ENCODE results near the gene PKD1L1. TPM values are rescaled to one million over a fixed set of nuclear protein-coding genes. Genes with fewer than 3 reads are reported as not detected.
A peak's percentile ranks its signal among the peaks of the same experiment; 100 is the strongest.

PKD1L1 gene
- total RNA-seq, 1 experiment from 2014 or later, result 0.07 TPM

- TF ChIP-seq ZNF532 (CRISPR knock-in tag; IDR thresholded peaks at IDR 0.05; ENCODE audit: borderline replicate concordance) (no peak), GTF2I (CRISPR knock-in tag; conservative IDR thresholded peaks at IDR 0.05) (no peak)
Observed at GRCh38 chr7:47948141-47948790, at the start of gene PKD1L1 (continued).

- H3K36me3 Mint-ChIP-seq, result peaks cover 4% of the 10 kb centered on the region; the same call in 1 of the 2 replicates
- peaks cover 39% of the 10 kb centered on the region for H3K4me1 Mint-ChIP-seq
- H3K4me3 Mint-ChIP-seq, result peak overlapping the region; percentile 75
- TF ChIP-seq E2F5 (CRISPR knock-in tag; IDR thresholded peaks at IDR 0.05), result no peak
- TF ChIP-seq ZNF219 (CRISPR knock-in tag; IDR thresholded peaks at IDR 0.05; ENCODE audit: borderline replicate concordance), result no peak
- TF ChIP-seq GABPB1 (CRISPR knock-in tag; IDR thresholded peaks at IDR 0.05), result no peak
- no peak for TF ChIP-seq ZNF263 (CRISPR knock-in tag; IDR thresholded peaks at IDR 0.05; ENCODE audit: low read depth)
- TF ChIP-seq PRDM15 (CRISPR knock-in tag; IDR thresholded peaks at IDR 0.05), result no peak
- TF ChIP-seq FOXP1 (CRISPR knock-in tag; IDR thresholded peaks at IDR 0.05; ENCODE audit: borderline replicate concordance), result no peak
- TF ChIP-seq ZBTB21 (CRISPR knock-in tag; IDR thresholded peaks at IDR 0.05; ENCODE audit: borderline replicate concordance), result no peak
- TF ChIP-seq ARID4B (CRISPR knock-in tag; IDR thresholded peaks at IDR 0.05; ENCODE audit: borderline replicate concordance), result no peak
- POLR2A ChIA-PET, result interaction anchor here (0.5 to 2.2 kb wide), 4 partner anchors 95 to 113 kb away, joined by 3 to 17 read pairs (median 4); partner anchors contain the start of gene UPP1
- no peaks in the 10 kb centered on the region; the same call in 1 of the 2 replicates for H3K27me3 Mint-ChIP-seq (ENCODE audit: low read depth)
- CTCF ChIA-PET, result interaction anchor here (1.0 to 2.3 kb wide), 17 partner anchors 8 to 345 kb away, joined by 3 to 23 read pairs (median 5); partner anchors contain the start of gene UPP1
- DNase-seq (ENCODE audit: low spot score) (no peak), ATAC-seq (no peak)
- H3K9me3 Mint-ChIP-seq, result peaks cover 18% of the 10 kb centered on the region
- H3K27ac Mint-ChIP-seq, result peak overlapping the region; percentile 89
Observed at GRCh38 chr7:47992446-47992845, 44.2 kb upstream of the PKD1L1 start.
